Fibroblast of lung (primary cell): ENCODE data around the gene GRK6. TPM values are rescaled to one million over a fixed set of nuclear protein-coding genes. Genes with fewer than 3 reads are reported as not detected.

ENCODE experiments used
- DNase-seq, 2 donors: peaks; one replicate each; pipeline versions ENCODE4 v3.0.0 to v3.0.0-alpha.2; 2010; ENCODE audit warnings: low read depth in 2 of 2
- H2AFZ ChIP-seq: 2 replicates; pipeline ENCODE4 v1.5.1; 2012; ENCODE audit warnings: low read length, control low read depth, inconsistent platforms
- H3K27ac ChIP-seq: 2 replicates; pipeline ENCODE4 v1.5.1; 2011; ENCODE audit warnings: low read length, control low read depth; ENCODE audit not compliant: insufficient read depth
- H3K27me3 ChIP-seq: 2 replicates; pipeline ENCODE4 v1.5.1; 2011; ENCODE audit warnings: mild to moderate bottlenecking, low read length; ENCODE audit not compliant: control insufficient read depth, insufficient read depth
- H3K36me3 ChIP-seq: 2 replicates; pipeline ENCODE4 v1.5.1; 2011; ENCODE audit warnings: low read length; ENCODE audit not compliant: control insufficient read depth, insufficient read depth
- H3K4me1 ChIP-seq: 2 replicates; pipeline ENCODE4 v1.5.1; 2011; ENCODE audit warnings: low read length; ENCODE audit not compliant: control insufficient read depth, insufficient read depth; ENCODE audit errors: extremely low read depth
- H3K4me2 ChIP-seq: 2 replicates; pipeline ENCODE4 v1.5.1; 2011; ENCODE audit warnings: low read length, control low read depth; ENCODE audit not compliant: insufficient read depth; ENCODE audit errors: extremely low read depth
- H3K4me3 ChIP-seq, 4 experiments: fragments of 200-600 bp in 1 of 4; sonication (generic) in 1 of 4; replicated peaks in 1 of 4; 2 replicates each; pipeline ENCODE4 v1.5.1; 2011 to 2016; ENCODE audit warnings: low read length in 4 of 4, low read depth in 3 of 4, mild to moderate bottlenecking in 3 of 4, control low read depth in 2 of 4, inconsistent platforms in 1 of 4, mixed read lengths in 1 of 4; ENCODE audit not compliant: insufficient read depth in 1 of 4; ENCODE audit errors: control extremely low read depth in 1 of 4
- H3K79me2 ChIP-seq: 2 replicates; pipeline ENCODE4 v1.5.1; 2012; ENCODE audit warnings: mild to moderate bottlenecking, low read length, inconsistent platforms; ENCODE audit not compliant: control insufficient read depth, insufficient read depth
- H3K9ac ChIP-seq: 2 replicates; pipeline ENCODE4 v1.5.1; 2011; ENCODE audit warnings: mild to moderate bottlenecking, low read length, control low read depth; ENCODE audit not compliant: insufficient read depth
- H3K9me3 ChIP-seq: 2 replicates; pipeline ENCODE4 v1.5.1; 2012; ENCODE audit warnings: low read depth, low read length; ENCODE audit not compliant: control insufficient read depth, insufficient read depth
- H4K20me1 ChIP-seq: 2 replicates; pipeline ENCODE4 v1.5.1; 2011; ENCODE audit warnings: low read length; ENCODE audit not compliant: control insufficient read depth, insufficient read depth; ENCODE audit errors: extremely low read depth
- CTCF ChIP-seq, 2 donors: IDR thresholded peaks in 1 of 2; conservative IDR thresholded peaks in 1 of 2; 1 replicate in 1 of 2; 2 replicates in 1 of 2; pipeline ENCODE4 v1.5.1; 2011 to 2012; ENCODE audit warnings: low read length in 2 of 2, control low read depth in 1 of 2, inconsistent platforms in 1 of 2, low read depth in 1 of 2, mild to moderate bottlenecking in 1 of 2
- EZH2 ChIP-seq: IDR thresholded peaks from 2 replicates; pipeline ENCODE4 v1.5.1; 2012; ENCODE audit warnings: low read length, control low read depth, mild to moderate bottlenecking; ENCODE audit errors: missing control alignments
- polyA plus RNA-seq, 2 donors: library from polyadenylated mRNA; depleted of rRNA in 1 of 2; stranded (reverse) in 1 of 2; unstranded in 1 of 2; fragments of >200 nt; gene quantifications; 2 replicates each; pipeline ENCODE4 v1.2.1, GENCODE V29; 2011 to 2012; ENCODE audit warnings: missing spikeins in 1 of 2
- total RNA-seq: library from RNA; depleted of rRNA; stranded (reverse); fragments of >200 nt; gene quantifications from 2 replicates; pipeline ENCODE4 v1.2.1, GENCODE V29; 2014

The GRK6 gene
- total and polyA plus RNA-seq, 2 donors (not counting 1 experiment from before 2014, with no cell fraction given): 15.0 to 15.8 TPM

GRCh38 chr5:177435847-177436536 lies 9.5 kb downstream of the GRK6 start:
- no peaks in the 10 kb centered on the region for H4K20me1 ChIP-seq
- H3K4me1 ChIP-seq: no peaks in the 10 kb centered on the region
- no peak overlapping the region for H3K4me2 ChIP-seq
- no peaks in the 10 kb centered on the region for H3K79me2 ChIP-seq
- H3K36me3 ChIP-seq: peaks cover 29% of the 10 kb centered on the region
- H3K9ac ChIP-seq: no peak overlapping the region
- no peak for DNase-seq
- no peaks in the 10 kb centered on the region for H3K27me3 ChIP-seq
- no peak for TF ChIP-seq EZH2
- TF ChIP-seq CTCF (conservative IDR thresholded peaks at IDR 0.05 in 1 of 2, IDR thresholded peaks at IDR 0.05 in 1 of 2; ENCODE audit: low read depth in 1 of 2, low read length in 2 of 2): no peak
- no peak overlapping the region for H2AFZ ChIP-seq
- H3K4me3 ChIP-seq: no peak overlapping the region
- H3K9me3 ChIP-seq: no peaks in the 10 kb centered on the region
- no peak overlapping the region for H3K27ac ChIP-seq

- Histone ChIP-seq H3K4me2 (no peak overlapping the region), H3K4me3 (no peak overlapping the region), H3K36me3 (peaks cover 22% of the 10 kb centered on the region)
Observed at GRCh38 chr5:177437623-177438022, 11.1 kb downstream of the GRK6 start.

GRCh38 chr5:177438468-177438867 lies 12.0 kb downstream of the GRK6 start:
- no peaks in the 10 kb centered on the region for H3K79me2 ChIP-seq
- DNase-seq: no peak
- H3K27me3 ChIP-seq: no peaks in the 10 kb centered on the region
- H3K4me2 ChIP-seq: no peak overlapping the region
- H4K20me1 ChIP-seq: no peaks in the 10 kb centered on the region
- no peak overlapping the region for H3K9ac ChIP-seq
- no peak overlapping the region for H3K27ac ChIP-seq
- no peak overlapping the region for H2AFZ ChIP-seq
- no peak overlapping the region for H3K4me3 ChIP-seq
- TF ChIP-seq CTCF (conservative IDR thresholded peaks at IDR 0.05 in 1 of 2, IDR thresholded peaks at IDR 0.05 in 1 of 2; ENCODE audit: low read depth in 1 of 2, low read length in 2 of 2): no peak
- no peak for TF ChIP-seq EZH2
- no peaks in the 10 kb centered on the region for H3K9me3 ChIP-seq
- H3K36me3 ChIP-seq: peaks cover 14% of the 10 kb centered on the region
- H3K4me1 ChIP-seq: no peaks in the 10 kb centered on the region

More at GRCh38 chr5:177437623-177438022, 11.1 kb downstream of the GRK6 start:
- no peaks in the 10 kb centered on the region for H3K4me1 ChIP-seq
- H3K27ac ChIP-seq: no peak overlapping the region
- H3K27me3 ChIP-seq: no peaks in the 10 kb centered on the region
- no peaks in the 10 kb centered on the region for H4K20me1 ChIP-seq
- H2AFZ ChIP-seq: no peak overlapping the region
- no peaks in the 10 kb centered on the region for H3K9me3 ChIP-seq
- H3K79me2 ChIP-seq: no peaks in the 10 kb centered on the region
- DNase-seq: no peak
- TF ChIP-seq CTCF (conservative IDR thresholded peaks at IDR 0.05 in 1 of 2, IDR thresholded peaks at IDR 0.05 in 1 of 2; ENCODE audit: low read depth in 1 of 2, low read length in 2 of 2) (no peak), EZH2 (no peak)
- no peak overlapping the region for H3K9ac ChIP-seq
